ENCODE data around the gene FASN. TPM values are rescaled to one million over a fixed set of nuclear protein-coding genes. Genes with fewer than 3 reads are reported as not detected.

The FASN gene
- total RNA-seq, 2 experiments from 2014 or later, result 111 to 364 TPM

- H3K4me1 ChIP-seq (ENCODE audit: insufficient read depth, low read length, poor library complexity, severe bottlenecking), result peaks cover 27% of the 10 kb centered on the region
- BruUV-seq (replicated peaks), result no TSS peak
- H3K36me3 ChIP-seq (ENCODE audit: insufficient read depth, low read length), result no peaks in the 10 kb centered on the region
- no peak for DNase-seq (ENCODE audit: low spot score)
- H3K27ac ChIP-seq (ENCODE audit: low read depth, low read length, poor library complexity, severe bottlenecking), result no peak overlapping the region
- 0 out of 2 replicates have a peak, but pooled peaks cover 5% of the 10 kb centered on the region for H4K20me1 ChIP-seq (ENCODE audit: insufficient read depth, low read length)
- no peak overlapping the region for H2AFZ ChIP-seq (ENCODE audit: low read length)
- ChIA-PET CTCF (ENCODE audit: unreplicated experiment) (interaction anchor here (0.6 kb wide), 1 partner anchor 89 kb away, joined by 3 read pairs; no protein-coding TSS in a partner anchor), POLR2A (interaction anchor here (1.2 kb wide), 1 partner anchor 13 kb away, joined by 4 read pairs; the partner anchor contains the start of genes CENPX and LRRC45)
- H3K79me2 ChIP-seq (ENCODE audit: insufficient read depth, low read depth, low read length), result no peaks in the 10 kb centered on the region
- no peak for TF ChIP-seq EZH2phosphoT487 (IDR thresholded peaks at IDR 0.05; ENCODE audit: borderline replicate concordance, low read depth, low read length)
- TF ChIP-seq, protein P1, sequence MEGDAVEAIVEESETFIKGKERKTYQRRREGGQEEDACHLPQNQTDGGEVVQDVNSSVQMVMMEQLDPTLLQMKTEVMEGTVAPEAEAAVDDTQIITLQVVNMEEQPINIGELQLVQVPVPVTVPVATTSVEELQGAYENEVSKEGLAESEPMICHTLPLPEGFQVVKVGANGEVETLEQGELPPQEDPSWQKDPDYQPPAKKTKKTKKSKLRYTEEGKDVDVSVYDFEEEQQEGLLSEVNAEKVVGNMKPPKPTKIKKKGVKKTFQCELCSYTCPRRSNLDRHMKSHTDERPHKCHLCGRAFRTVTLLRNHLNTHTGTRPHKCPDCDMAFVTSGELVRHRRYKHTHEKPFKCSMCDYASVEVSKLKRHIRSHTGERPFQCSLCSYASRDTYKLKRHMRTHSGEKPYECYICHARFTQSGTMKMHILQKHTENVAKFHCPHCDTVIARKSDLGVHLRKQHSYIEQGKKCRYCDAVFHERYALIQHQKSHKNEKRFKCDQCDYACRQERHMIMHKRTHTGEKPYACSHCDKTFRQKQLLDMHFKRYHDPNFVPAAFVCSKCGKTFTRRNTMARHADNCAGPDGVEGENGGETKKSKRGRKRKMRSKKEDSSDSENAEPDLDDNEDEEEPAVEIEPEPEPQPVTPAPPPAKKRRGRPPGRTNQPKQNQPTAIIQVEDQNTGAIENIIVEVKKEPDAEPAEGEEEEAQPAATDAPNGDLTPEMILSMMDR (conservative IDR thresholded peaks at IDR 0.05; ENCODE audit: low read length), result no peak
- no peaks in the 10 kb centered on the region for H3K9me2 ChIP-seq (ENCODE audit: insufficient read depth, low read length)
- intact Hi-C loops (cut with micrococcal nuclease; ENCODE audit: unreplicated experiment), result loop anchor here (5.0 kb wide), 1 partner anchor 163 kb away; the partner anchor contains the start of gene ARHGDIA
- no peak overlapping the region for H3K4me2 ChIP-seq (ENCODE audit: low read length)
- no peak overlapping the region for H3K4me3 ChIP-seq (ENCODE audit: low read depth, low read length, poor library complexity, severe bottlenecking)
- no peaks in the 10 kb centered on the region for H3K9me3 ChIP-seq (ENCODE audit: low read length)
Observed at GRCh38 chr17:82035488-82035887, 62.5 kb downstream of the FASN start.

DNA sequence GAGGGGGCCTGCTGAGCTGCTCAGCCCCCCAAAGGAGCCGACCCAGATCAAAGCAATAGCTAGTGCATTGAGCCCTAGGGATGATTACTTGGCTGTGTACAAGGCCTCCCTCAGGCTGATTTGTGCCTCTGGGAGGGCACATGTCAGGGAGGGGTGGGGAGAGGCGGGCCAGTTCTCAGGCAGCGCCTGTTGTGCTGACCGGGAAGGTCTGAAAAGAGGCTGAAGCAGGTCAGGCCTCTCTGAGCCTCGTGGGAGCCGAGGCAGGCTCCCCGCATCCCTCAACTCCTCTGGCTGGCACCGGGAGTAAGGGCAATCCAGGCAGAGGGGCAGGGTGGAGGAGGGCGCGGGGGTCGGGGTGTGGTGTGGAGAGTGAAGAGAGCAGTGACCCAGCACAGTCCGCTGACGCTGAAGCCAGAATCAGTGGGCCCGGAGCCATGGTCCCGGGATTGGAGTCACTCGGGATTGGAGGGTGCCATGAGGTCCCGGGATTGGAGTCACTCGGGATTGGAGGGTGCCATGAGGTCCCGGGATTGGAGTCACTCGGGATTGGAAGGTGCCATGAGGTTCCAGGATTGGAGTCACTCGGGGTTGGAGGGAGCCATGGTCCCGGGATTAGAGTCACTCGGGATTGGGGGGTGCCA lies 63.5 kb downstream of the FASN start:
- ChIA-PET CTCF (ENCODE audit: unreplicated experiment) (interaction anchor here (0.6 kb wide), 1 partner anchor 13 kb away, joined by 4 read pairs; no protein-coding TSS in a partner anchor), POLR2A (interaction anchor here (1.2 kb wide), 1 partner anchor 12 kb away, joined by 4 read pairs; the partner anchor contains the start of genes CENPX and LRRC45)
- Histone ChIP-seq H3K79me2 (ENCODE audit: insufficient read depth, low read depth, low read length) (no peaks in the 10 kb centered on the region), H3K9me3 (ENCODE audit: low read length) (no peaks in the 10 kb centered on the region), H3K27ac (ENCODE audit: low read depth, low read length, poor library complexity, severe bottlenecking) (no peak overlapping the region), H3K4me2 (ENCODE audit: low read length) (no peak overlapping the region), H4K20me1 (ENCODE audit: insufficient read depth, low read length) (0 out of 2 replicates have a peak, but pooled peaks cover 5% of the 10 kb centered on the region), H3K36me3 (ENCODE audit: insufficient read depth, low read length) (no peaks in the 10 kb centered on the region), H3K4me3 (ENCODE audit: low read depth, low read length, poor library complexity, severe bottlenecking) (no peak overlapping the region), H2AFZ (ENCODE audit: low read length) (no peak overlapping the region), H3K9me2 (ENCODE audit: insufficient read depth, low read length) (no peaks in the 10 kb centered on the region), H3K4me1 (ENCODE audit: insufficient read depth, low read length, poor library complexity, severe bottlenecking) (peaks cover 31% of the 10 kb centered on the region)
- intact Hi-C loops (cut with micrococcal nuclease; ENCODE audit: unreplicated experiment), result loop anchor here (5.0 kb wide), 2 partner anchors 162 to 173 kb away; partner anchors contain the start of gene ARHGDIA
- BruUV-seq (replicated peaks), result no TSS peak
- TF ChIP-seq, protein P1 (conservative IDR thresholded peaks at IDR 0.05; ENCODE audit: low read length), result no peak
- no peak for TF ChIP-seq EZH2phosphoT487 (IDR thresholded peaks at IDR 0.05; ENCODE audit: borderline replicate concordance, low read depth, low read length)
- no peak for DNase-seq (ENCODE audit: low spot score)
